ENCODE results near the gene SLCO4A1. TPM values are rescaled to one million over a fixed set of nuclear protein-coding genes. Genes with fewer than 3 reads are reported as not detected.

SLCO4A1 gene
- total RNA-seq, 1 donor = under 0.01 TPM

GRCh38 chr20:62595491-62595890 is 46.8 kb upstream of the SLCO4A1 start:
- Histone ChIP-seq H3K27ac (ENCODE audit: low read depth, low read length) (no peak overlapping the region), H3K4me3 (ENCODE audit: insufficient read depth, low read length) (no peak overlapping the region), H2AFZ (ENCODE audit: low read length) (no peak overlapping the region), H3K27me3 (ENCODE audit: insufficient read depth, low read length) (peaks cover 5% of the 10 kb centered on the region), H3K4me1 (ENCODE audit: insufficient read depth, low read length) (peaks cover 4% of the 10 kb centered on the region), H3K36me3 (ENCODE audit: insufficient read depth, low read length) (no peaks in the 10 kb centered on the region), H3K79me2 (ENCODE audit: insufficient read depth, low read length) (no peaks in the 10 kb centered on the region), H4K20me1 (ENCODE audit: insufficient read depth, low read length) (no peaks in the 10 kb centered on the region), H3K4me2 (ENCODE audit: insufficient read depth, low read length) (no peak overlapping the region), H3K9me3 (ENCODE audit: low read depth, low read length) (no peaks in the 10 kb centered on the region)
- peak; percentile 98 for DNase-seq (ENCODE audit: insufficient read length, low spot score, missing footprints)
- TF ChIP-seq CTCF (IDR thresholded peaks at IDR 0.05; ENCODE audit: extremely low read depth, low read depth, low read length) = no peak

GRCh38 chr20:62596486-62596885 is 45.8 kb upstream of the SLCO4A1 start:
- H3K4me2 ChIP-seq (ENCODE audit: insufficient read depth, low read length) = no peak overlapping the region
- no peaks in the 10 kb centered on the region for H3K4me1 ChIP-seq (ENCODE audit: insufficient read depth, low read length)
- peaks cover 7% of the 10 kb centered on the region for H3K27me3 ChIP-seq (ENCODE audit: insufficient read depth, low read length)
- H3K27ac ChIP-seq (ENCODE audit: low read depth, low read length) = no peak overlapping the region
- no peak for DNase-seq (ENCODE audit: insufficient read length, low spot score, missing footprints)
- no peaks in the 10 kb centered on the region for H3K36me3 ChIP-seq (ENCODE audit: insufficient read depth, low read length)
- H3K79me2 ChIP-seq (ENCODE audit: insufficient read depth, low read length) = no peaks in the 10 kb centered on the region
- H2AFZ ChIP-seq (ENCODE audit: low read length) = no peak overlapping the region
- no peak for TF ChIP-seq CTCF (IDR thresholded peaks at IDR 0.05; ENCODE audit: extremely low read depth, low read depth, low read length)
- no peak overlapping the region for H3K4me3 ChIP-seq (ENCODE audit: insufficient read depth, low read length)
- no peaks in the 10 kb centered on the region for H3K9me3 ChIP-seq (ENCODE audit: low read depth, low read length)
- no peaks in the 10 kb centered on the region for H4K20me1 ChIP-seq (ENCODE audit: insufficient read depth, low read length)

DNA sequence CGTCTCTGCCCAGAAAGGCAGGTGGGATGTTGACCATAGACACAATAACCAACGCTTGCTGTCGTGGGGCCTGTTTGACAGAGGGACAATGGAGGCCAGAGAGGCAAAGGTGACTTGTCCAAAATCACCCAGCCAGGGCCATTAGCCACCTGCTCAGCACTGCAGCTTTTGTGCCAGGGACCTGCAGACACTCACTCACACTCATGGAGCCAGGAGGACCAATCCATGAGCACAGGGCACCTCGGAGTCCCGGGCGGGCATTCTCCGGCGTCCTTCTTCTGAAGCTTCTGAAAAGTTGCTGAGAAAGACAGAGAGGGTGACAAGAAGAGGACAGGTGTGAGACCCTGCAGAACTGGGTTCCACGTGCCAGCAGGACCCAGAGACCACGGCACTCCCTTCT is 45.4 kb upstream of the SLCO4A1 start:
- Histone ChIP-seq H3K79me2 (ENCODE audit: insufficient read depth, low read length) (no peaks in the 10 kb centered on the region), H2AFZ (ENCODE audit: low read length) (no peak overlapping the region), H3K27me3 (ENCODE audit: insufficient read depth, low read length) (peaks cover 7% of the 10 kb centered on the region), H3K36me3 (ENCODE audit: insufficient read depth, low read length) (no peaks in the 10 kb centered on the region), H3K9me3 (ENCODE audit: low read depth, low read length) (no peaks in the 10 kb centered on the region), H3K4me1 (ENCODE audit: insufficient read depth, low read length) (no peaks in the 10 kb centered on the region), H4K20me1 (ENCODE audit: insufficient read depth, low read length) (no peaks in the 10 kb centered on the region), H3K4me2 (ENCODE audit: insufficient read depth, low read length) (no peak overlapping the region), H3K27ac (ENCODE audit: low read depth, low read length) (no peak overlapping the region), H3K4me3 (ENCODE audit: insufficient read depth, low read length) (no peak overlapping the region)
- DNase-seq (ENCODE audit: insufficient read length, low spot score, missing footprints) = no peak
- TF ChIP-seq CTCF (IDR thresholded peaks at IDR 0.05; ENCODE audit: extremely low read depth, low read depth, low read length) = no peak

GRCh38 chr20:62597416-62598115 is 44.7 kb upstream of the SLCO4A1 start:
- Histone ChIP-seq H3K9me3 (ENCODE audit: low read depth, low read length) (no peaks in the 10 kb centered on the region), H3K36me3 (ENCODE audit: insufficient read depth, low read length) (no peaks in the 10 kb centered on the region), H3K4me1 (ENCODE audit: insufficient read depth, low read length) (peaks cover 4% of the 10 kb centered on the region), H3K27me3 (ENCODE audit: insufficient read depth, low read length) (peaks cover 7% of the 10 kb centered on the region), H3K4me2 (ENCODE audit: insufficient read depth, low read length) (no peak overlapping the region), H2AFZ (ENCODE audit: low read length) (no peak overlapping the region), H3K27ac (ENCODE audit: low read depth, low read length) (no peak overlapping the region), H3K79me2 (ENCODE audit: insufficient read depth, low read length) (no peaks in the 10 kb centered on the region), H3K4me3 (ENCODE audit: insufficient read depth, low read length) (no peak overlapping the region), H4K20me1 (ENCODE audit: insufficient read depth, low read length) (no peaks in the 10 kb centered on the region)
- DNase-seq (ENCODE audit: insufficient read length, low spot score, missing footprints) = no peak
- no peak for TF ChIP-seq CTCF (IDR thresholded peaks at IDR 0.05; ENCODE audit: extremely low read depth, low read depth, low read length)
